H1 (cell line): ENCODE results near the gene ATXN2. TPM values are rescaled to one million over a fixed set of nuclear protein-coding genes. Genes with fewer than 3 reads are reported as not detected.

Experiments
- CTCF ChIA-PET: fragments of 300-600 bp; sonication (Branson Sonifier 250); formaldehyde crosslinking; loops from one replicate; lab custom pipeline; 2021; ENCODE audit not compliant: partially characterized antibody; lab: Charles Lee
- POLR2A ChIA-PET: fragments of 300-600 bp; sonication (Branson Sonifier 250); formaldehyde crosslinking; loops from one replicate; lab custom pipeline; 2021; ENCODE audit warnings: inconsistent platforms; ENCODE audit not compliant: partially characterized antibody; lab: Charles Lee
- DNase-seq, 2 experiments: peaks; one replicate each; pipeline versions ENCODE4 v3.0.0 to v3.0.0-alpha.2; 2010 to 2022; ENCODE audit warnings: low spot score in 2 of 2, low read depth in 1 of 2, mixed read lengths in 1 of 2
- FAIRE-seq: peaks from 2 replicates; lab custom pipeline; 2011; peaks lifted over from hg19 to GRCh38; lab: Jason Lieb, UNC
- H2AFZ ChIP-seq: 2 replicates; pipeline ENCODE4 v1.8.1; 2012; ENCODE audit warnings: low read length, inconsistent platforms
- H2AK5ac ChIP-seq: 2 replicates; pipeline ENCODE4 v1.6.1; 2013; ENCODE audit warnings: low read depth, low read length
- H2BK120ac ChIP-seq: replicated peaks from 2 replicates; pipeline ENCODE3; 2013; ENCODE audit warnings: low read depth, low read length, inconsistent platforms
- H2BK12ac ChIP-seq: 2 replicates; pipeline ENCODE4 v1.6.1; 2013; ENCODE audit warnings: low read depth, low read length
- H2BK15ac ChIP-seq: 2 replicates; pipeline ENCODE4 v1.6.1; 2013; ENCODE audit warnings: low read length
- H2BK20ac ChIP-seq: 2 replicates; pipeline ENCODE4 v1.6.1; 2013; ENCODE audit warnings: low read length
- H2BK5ac ChIP-seq: 2 replicates; pipeline ENCODE4 v1.6.1; 2013; ENCODE audit warnings: low read depth, low read length
- H3K14ac ChIP-seq: 2 replicates; pipeline ENCODE4 v1.6.1; 2013; ENCODE audit warnings: inconsistent platforms; ENCODE audit not compliant: insufficient read length
- H3K18ac ChIP-seq: 2 replicates; pipeline ENCODE4 v1.6.1; 2013; ENCODE audit warnings: low read length; ENCODE audit errors: extremely low read depth
- H3K23ac ChIP-seq: 2 replicates; pipeline ENCODE4 v1.6.1; 2013; ENCODE audit warnings: inconsistent platforms; ENCODE audit not compliant: insufficient read length
- H3K23me2 ChIP-seq: 2 replicates; pipeline ENCODE4 v1.6.1; 2013; ENCODE audit warnings: low read depth, low read length
- H3K27ac ChIP-seq: 2 replicates; pipeline ENCODE4 v1.6.1; 2011; ENCODE audit warnings: low read depth, low read length, inconsistent platforms
- H3K27me3 ChIP-seq, 4 experiments: replicated peaks in 1 of 4; 1 replicate in 1 of 4; 2 replicates in 3 of 4; pipeline versions ENCODE4 v1.6.1 to v1.8.1; 2011 to 2013; ENCODE audit warnings: low read length in 3 of 4, mild to moderate bottlenecking in 3 of 4, inconsistent platforms in 2 of 4, mixed read lengths in 2 of 4, moderate library complexity in 1 of 4; ENCODE audit not compliant: control insufficient read depth in 3 of 4, insufficient read depth in 3 of 4; ENCODE audit errors: extremely low read depth in 1 of 4
- H3K36me3 ChIP-seq, 4 experiments: 2 replicates each; pipeline versions ENCODE4 v1.6.1 to v1.8.1; 2011 to 2013; ENCODE audit warnings: mild to moderate bottlenecking in 4 of 4, low read length in 3 of 4, moderate library complexity in 2 of 4, control low read depth in 1 of 4, inconsistent platforms in 1 of 4; ENCODE audit not compliant: insufficient read depth in 4 of 4, control insufficient read depth in 2 of 4
- H3K4ac ChIP-seq: replicated peaks from 2 replicates; pipeline ENCODE3; 2013; ENCODE audit warnings: low read length, low read depth, mixed read lengths, inconsistent platforms; ENCODE audit not compliant: insufficient read length
- H3K4me1 ChIP-seq, 4 experiments: replicated peaks in 1 of 4; 1 replicate in 1 of 4; 2 replicates in 3 of 4; pipeline versions ENCODE4 v1.6.1 to v1.8.1; 2011 to 2013; ENCODE audit warnings: low read length in 3 of 4, inconsistent platforms in 2 of 4, mixed read lengths in 1 of 4; ENCODE audit not compliant: insufficient read depth in 4 of 4, control insufficient read depth in 3 of 4
- H3K4me2 ChIP-seq, 2 experiments: 2 replicates each; pipeline versions ENCODE4 v1.6.1 to v1.8.1; 2011 to 2013; ENCODE audit warnings: low read depth in 2 of 2, low read length in 2 of 2, control low read depth in 1 of 2, inconsistent platforms in 1 of 2, mild to moderate bottlenecking in 1 of 2; ENCODE audit not compliant: insufficient read depth in 1 of 2
- H3K4me3 ChIP-seq, 4 experiments: fragments of 200-600, 300-600 bp in 1 of 4; sonication (generic), shearing (Covaris generic), sonication (Bioruptor Twin) in 1 of 4; 2 replicates each; pipeline versions ENCODE4 v1.5.1 to v1.8.1; 2011 to 2016; ENCODE audit warnings: low read length in 4 of 4, low read depth in 3 of 4, control low read depth in 2 of 4, inconsistent platforms in 2 of 4, mild to moderate bottlenecking in 2 of 4, mixed read lengths in 1 of 4, moderate library complexity in 1 of 4; ENCODE audit not compliant: insufficient read depth in 2 of 4; ENCODE audit errors: extremely low read depth in 1 of 4
- H3K56ac ChIP-seq: replicated peaks from 2 replicates; pipeline ENCODE3; 2013; ENCODE audit warnings: low read depth, mild to moderate bottlenecking, mixed read lengths, low read length, inconsistent platforms; ENCODE audit not compliant: insufficient read length
- H3K79me1 ChIP-seq: 2 replicates; pipeline ENCODE4 v1.6.1; 2013; ENCODE audit warnings: low read depth, low read length, control low read depth
- H3K79me2 ChIP-seq, 2 experiments: 2 replicates each; pipeline versions ENCODE4 v1.6.1 to v1.8.1; 2012 to 2013; ENCODE audit warnings: low read length in 2 of 2, mild to moderate bottlenecking in 2 of 2, inconsistent platforms in 1 of 2; ENCODE audit not compliant: insufficient read depth in 2 of 2, control insufficient read depth in 1 of 2
- H3K9ac ChIP-seq, 4 experiments: replicated peaks in 1 of 4; 1 replicate in 1 of 4; 2 replicates in 3 of 4; pipeline versions ENCODE4 v1.6.1 to v1.8.1; 2011 to 2013; ENCODE audit warnings: low read depth in 3 of 4, low read length in 3 of 4, control low read depth in 2 of 4, mild to moderate bottlenecking in 2 of 4, moderate library complexity in 2 of 4, inconsistent platforms in 1 of 4; ENCODE audit errors: extremely low read depth in 1 of 4
- H3K9me3 ChIP-seq, 2 experiments: 2 replicates each; pipeline versions ENCODE4 v1.6.1 to v1.8.1; 2012 to 2013; ENCODE audit warnings: mild to moderate bottlenecking in 2 of 2, moderate library complexity in 2 of 2, control low read depth in 1 of 2, inconsistent platforms in 1 of 2, low read depth in 1 of 2, low read length in 1 of 2, mixed read lengths in 1 of 2; ENCODE audit not compliant: insufficient read depth in 2 of 2
- H4K20me1 ChIP-seq, 2 experiments: replicated peaks in 1 of 2; 2 replicates each; pipeline versions ENCODE3 to v1.8.1; 2011 to 2013; ENCODE audit warnings: inconsistent platforms in 2 of 2, low read length in 2 of 2, mild to moderate bottlenecking in 1 of 2; ENCODE audit not compliant: insufficient read depth in 2 of 2, control insufficient read depth in 1 of 2
- H4K5ac ChIP-seq: 2 replicates; pipeline ENCODE4 v1.6.1; 2013; ENCODE audit warnings: low read length, low read depth, mixed read lengths, inconsistent platforms; ENCODE audit not compliant: insufficient read length
- H4K8ac ChIP-seq: 2 replicates; pipeline ENCODE4 v1.8.0; 2013; ENCODE audit warnings: mild to moderate bottlenecking, moderate library complexity, low read length, inconsistent platforms; ENCODE audit not compliant: insufficient read depth; ENCODE audit errors: extremely low read depth
- H4K91ac ChIP-seq: replicated peaks from 2 replicates; pipeline ENCODE3; 2013; ENCODE audit warnings: low read length, mixed read lengths, inconsistent platforms; ENCODE audit not compliant: insufficient read length
- CTCF ChIP-seq, 3 experiments: IDR thresholded peaks; 1 replicate in 2 of 3; 2 replicates in 1 of 3; pipeline versions ENCODE4 v1.5.1 to v1.6.1; 2011; ENCODE audit warnings: low read length in 3 of 3, mild to moderate bottlenecking in 3 of 3, inconsistent platforms in 2 of 3, low read depth in 1 of 3, moderate library complexity in 1 of 3; ENCODE audit not compliant: insufficient read depth in 1 of 3; ENCODE audit errors: control extremely low read depth in 1 of 3
- FOSL1 ChIP-seq: IDR thresholded peaks from 2 replicates; pipeline ENCODE4 v1.6.1; 2011; ENCODE audit warnings: mild to moderate bottlenecking, low read depth, low read length, moderate library complexity; ENCODE audit not compliant: insufficient read depth
- RXRA ChIP-seq: IDR thresholded peaks from 2 replicates; pipeline ENCODE4 v1.6.1; 2011; ENCODE audit warnings: low read depth, mild to moderate bottlenecking, low read length, moderate library complexity; ENCODE audit not compliant: insufficient read depth
- SIN3A ChIP-seq, 2 experiments: IDR thresholded peaks in 1 of 2; conservative IDR thresholded peaks in 1 of 2; 2 replicates each; pipeline ENCODE4 v1.6.1; 2011 to 2012; ENCODE audit warnings: low read length in 2 of 2, improper control_type of control experiment in 1 of 2, low read depth in 1 of 2, mild to moderate bottlenecking in 1 of 2
- TAF1 ChIP-seq: IDR thresholded peaks from 2 replicates; pipeline ENCODE4 v1.6.1; 2011; ENCODE audit warnings: mild to moderate bottlenecking, low read depth, low read length
- WGBS, 2 experiments: shearing (Covaris generic) in 1 of 2; methylation state at CpG; one replicate each; pipeline versions ENCODE4 v1.1.6 to v1.1.7; 2013 to 2015; ENCODE audit warnings: low lambda C conversion rate in 2 of 2, mixed read lengths in 2 of 2, inconsistent platforms in 1 of 2, low coverage in 1 of 2, missing lambda C conversion rate in 1 of 2; ENCODE audit not compliant: insufficient replicate concordance in 2 of 2, insufficient coverage in 1 of 2, insufficient read length in 1 of 2; ENCODE audit errors: extremely low coverage in 1 of 2, missing lambda C conversion rate in 1 of 2; 5-methylcytosine and 5-hydroxymethylcytosine counted together
- polyA plus RNA-seq, 7 experiments: library from polyadenylated mRNA; depleted of rRNA in 3 of 7; stranded (reverse) in 5 of 7; unstranded in 2 of 7; fragments of >200 nt in 5 of 7; fragments of 200-250 nt in 2 of 7; gene quantifications; 1 replicate in 5 of 7; 2 replicates in 1 of 7; 4 replicates in 1 of 7; pipeline versions ENCODE4 v1.2.1 to v1.2.3, GENCODE V29; 2011 to 2013; ENCODE audit warnings: missing spikeins in 2 of 7, mixed read lengths in 2 of 7
- total RNA-seq: library from RNA; stranded (reverse); fragmentation: NEBNext Ultra II Directional; extraction: Animal tissue kit (Norgen Biotek cat#: 25700); gene quantifications from 2 replicates; pipeline ENCODE4 v1.2.1, GENCODE V29; 2021

Gene ATXN2
- total and polyA plus RNA-seq, 2 of the 8 experiments (the other 6 are each of a cell fraction or from before 2014, with no cell fraction given), result 46.6 to 80.7 TPM

- Histone ChIP-seq H3K4me2 (no peak overlapping the region), H4K20me1 (peaks cover 0 to 9% of the 10 kb centered on the region in 2 experiments), H3K36me3 (peaks cover 16 to 61% (median 49%) of the 10 kb centered on the region in 4 experiments), H2BK15ac (no peak overlapping the region), H2AK5ac (no peak overlapping the region), H4K91ac (no peak overlapping the region), H2AFZ (no peak overlapping the region), H2BK120ac (no peak overlapping the region), H2BK5ac (peak overlapping the region; percentile 6; the same call in 1 of the 2 replicates), H3K79me1 (no peaks in the 10 kb centered on the region; the same call in 1 of the 2 replicates), H4K8ac (no peak overlapping the region), H3K4me3 (no peak overlapping the region), H3K4ac (no peak overlapping the region), H4K5ac (no peak overlapping the region), H3K9me3 (no peaks in the 10 kb centered on the region), H2BK12ac (no peak overlapping the region), H3K27me3 (no peaks in the 10 kb centered on the region), H3K14ac (no peak overlapping the region), H3K4me1 (no peaks in the 10 kb centered on the region), H3K9ac (no peak overlapping the region), H2BK20ac (no peak overlapping the region), H3K23ac (no peak overlapping the region), H3K23me2 (no peaks in the 10 kb centered on the region), H3K27ac (no peak overlapping the region), H3K18ac (no peak overlapping the region), H3K56ac (no peak overlapping the region), H3K79me2 (no peaks in the 10 kb centered on the region)
- FAIRE-seq, result no peak
- no peak for TF ChIP-seq TAF1
- TF ChIP-seq RXRA, result no peak
- no peak for TF ChIP-seq SIN3A (conservative IDR thresholded peaks at IDR 0.05 in 1 of 2, IDR thresholded peaks at IDR 0.05 in 1 of 2; ENCODE audit: low read depth in 1 of 2, low read length in 2 of 2)
- no peak for TF ChIP-seq CTCF (IDR thresholded peaks at IDR 0.05; ENCODE audit: control extremely low read depth in 1 of 3, insufficient read depth in 1 of 3, low read depth in 1 of 3, low read length in 3 of 3)
- TF ChIP-seq FOSL1, result no peak
- POLR2A ChIA-PET, result interaction anchor here (7.1 kb wide), 1 partner anchor 49 kb away, joined by 64 read pairs; the partner anchor contains the start of gene SH2B3
- CTCF ChIA-PET, result interaction anchor here (7.0 to 31.7 kb wide), 3 partner anchors 13 to 50 kb away, joined by 80 to 838 read pairs (median 189); partner anchors contain the start of gene SH2B3
- WGBS, 2 experiments, result 95% methylated on average over 25 of the region's 25 CpGs; no CpG with 5 or more reads in 1 of the 2 experiments
- peak in 1 of 2 experiments; percentile 47 for DNase-seq
Observed at GRCh38 chr12:111453071-111453989, 145.8 kb downstream of the ATXN2 start.
